GM12874 (cell line): Measurements from ENCODE around the gene LZTR1.

Experiments used
- CTCF ChIP-seq: IDR thresholded peaks from 2 replicates; pipeline ENCODE4 v1.5.1; 2011; ENCODE audit warnings: low read depth, mild to moderate bottlenecking, control low read depth, low read length, moderate library complexity; ENCODE audit not compliant: insufficient read depth

LZTR1 gene

DNA sequence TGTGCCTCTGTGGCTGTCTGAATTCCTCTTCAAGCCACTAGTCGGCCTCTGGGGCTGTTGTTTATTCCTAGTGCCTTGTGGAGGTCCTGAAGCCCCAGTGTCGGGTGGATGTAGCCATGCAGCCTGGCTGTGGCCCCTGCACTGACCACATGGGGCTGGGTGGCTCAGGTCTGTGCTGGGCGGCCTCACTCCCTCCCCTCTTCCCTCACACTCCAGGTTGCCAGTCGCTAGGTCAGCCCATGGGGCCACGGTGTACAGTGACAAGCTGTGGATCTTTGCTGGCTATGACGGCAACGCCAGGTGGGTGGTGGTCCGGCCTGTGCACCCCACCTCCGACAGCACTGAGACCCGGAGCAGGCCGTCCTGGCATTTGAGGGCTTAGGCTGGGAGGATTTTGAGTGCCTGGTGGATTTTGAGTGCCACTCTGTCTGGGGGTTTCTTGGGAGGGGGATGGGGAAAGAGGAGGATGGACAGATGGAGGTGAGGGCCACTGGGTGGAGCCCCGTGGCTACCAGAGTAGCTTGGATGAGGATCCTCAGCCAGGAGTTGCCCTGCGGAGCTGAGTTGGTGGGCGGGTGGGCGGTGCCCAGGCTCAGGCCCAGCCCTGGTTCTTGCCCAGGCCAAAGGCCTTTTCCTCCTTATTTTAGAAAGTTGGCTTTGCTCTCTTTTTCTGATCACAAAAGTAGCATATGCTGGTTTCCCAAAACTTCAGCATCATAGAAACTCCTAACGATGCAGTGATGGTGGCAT lies 6.7 kb downstream of the LZTR1 start:
- TF ChIP-seq CTCF = no peak

GRCh38 chr22:20989323-20990138 lies 7.4 kb downstream of the LZTR1 start:
- TF ChIP-seq CTCF = no peak

GRCh38 chr22:20990184-20991180 lies 8.4 kb downstream of the LZTR1 start:
- TF ChIP-seq CTCF = no peak

- no peak for TF ChIP-seq CTCF
These were observed 9.4 kb downstream of the LZTR1 start for GRCh38 chr22:20991252-20992055.

- no peak for TF ChIP-seq CTCF
These were observed 10.0 kb downstream of the LZTR1 start for GRCh38 chr22:20992056-20992442.

- TF ChIP-seq CTCF = no peak
These were observed 10.6 kb downstream of the LZTR1 start for GRCh38 chr22:20992456-20993303.
